PFSK-1 (cell line): ENCODE data around the gene MINDY4.

Source experiments
- POLR2AphosphoS5 ChIP-seq: IDR thresholded peaks from 2 replicates; pipeline ENCODE4 v1.6.1; 2012; ENCODE audit warnings: low read depth, mild to moderate bottlenecking, control low read depth, low read length, moderate library complexity
- REST ChIP-seq, 2 experiments: IDR thresholded peaks; 2 replicates each; pipeline versions ENCODE4 v1.6.1 to v1.8.0; 2011 to 2012; ENCODE audit warnings: low read depth in 2 of 2, low read length in 2 of 2, control low read depth in 1 of 2, inconsistent platforms in 1 of 2, mild to moderate bottlenecking in 1 of 2, moderate library complexity in 1 of 2; ENCODE audit not compliant: insufficient read depth in 1 of 2

- TF ChIP-seq REST (IDR thresholded peaks at IDR 0.05; ENCODE audit: insufficient read depth in 1 of 2, low read depth in 2 of 2, low read length in 2 of 2) (no peak), POLR2AphosphoS5 (no peak)
Observed at GRCh38 chr7:30886608-30887011, 115.4 kb downstream of the MINDY4 start.
